ENCODE measurements around the gene DBP. TPM values are rescaled to one million over a fixed set of nuclear protein-coding genes. Genes with fewer than 3 reads are reported as not detected.

Gene DBP
- total and polyA plus RNA-seq, 2 of the 13 experiments (the other 11 are each of a cell fraction or from before 2014, with no cell fraction given) = 1.7 to 5.8 TPM

DNA sequence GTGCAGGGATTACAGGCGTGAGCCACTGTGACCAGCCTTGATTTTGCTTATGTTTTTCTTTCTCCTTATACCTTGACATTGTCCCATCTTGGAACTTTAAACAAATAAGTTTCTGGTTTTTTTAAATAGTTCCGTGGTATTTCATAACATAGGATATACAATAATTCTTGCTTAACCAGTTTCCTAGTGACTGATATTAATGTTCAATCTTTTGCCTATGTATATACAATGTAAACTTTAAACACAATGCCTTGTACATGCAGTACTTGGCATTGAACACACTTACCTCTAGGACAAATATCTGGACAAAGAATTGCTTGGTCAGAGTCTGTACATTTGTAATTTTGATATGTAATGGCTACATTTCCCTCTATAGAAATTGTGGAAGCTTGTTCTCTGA, 55.0 kb downstream of the DBP start (continued):
- TF ChIP-seq, protein P1, sequence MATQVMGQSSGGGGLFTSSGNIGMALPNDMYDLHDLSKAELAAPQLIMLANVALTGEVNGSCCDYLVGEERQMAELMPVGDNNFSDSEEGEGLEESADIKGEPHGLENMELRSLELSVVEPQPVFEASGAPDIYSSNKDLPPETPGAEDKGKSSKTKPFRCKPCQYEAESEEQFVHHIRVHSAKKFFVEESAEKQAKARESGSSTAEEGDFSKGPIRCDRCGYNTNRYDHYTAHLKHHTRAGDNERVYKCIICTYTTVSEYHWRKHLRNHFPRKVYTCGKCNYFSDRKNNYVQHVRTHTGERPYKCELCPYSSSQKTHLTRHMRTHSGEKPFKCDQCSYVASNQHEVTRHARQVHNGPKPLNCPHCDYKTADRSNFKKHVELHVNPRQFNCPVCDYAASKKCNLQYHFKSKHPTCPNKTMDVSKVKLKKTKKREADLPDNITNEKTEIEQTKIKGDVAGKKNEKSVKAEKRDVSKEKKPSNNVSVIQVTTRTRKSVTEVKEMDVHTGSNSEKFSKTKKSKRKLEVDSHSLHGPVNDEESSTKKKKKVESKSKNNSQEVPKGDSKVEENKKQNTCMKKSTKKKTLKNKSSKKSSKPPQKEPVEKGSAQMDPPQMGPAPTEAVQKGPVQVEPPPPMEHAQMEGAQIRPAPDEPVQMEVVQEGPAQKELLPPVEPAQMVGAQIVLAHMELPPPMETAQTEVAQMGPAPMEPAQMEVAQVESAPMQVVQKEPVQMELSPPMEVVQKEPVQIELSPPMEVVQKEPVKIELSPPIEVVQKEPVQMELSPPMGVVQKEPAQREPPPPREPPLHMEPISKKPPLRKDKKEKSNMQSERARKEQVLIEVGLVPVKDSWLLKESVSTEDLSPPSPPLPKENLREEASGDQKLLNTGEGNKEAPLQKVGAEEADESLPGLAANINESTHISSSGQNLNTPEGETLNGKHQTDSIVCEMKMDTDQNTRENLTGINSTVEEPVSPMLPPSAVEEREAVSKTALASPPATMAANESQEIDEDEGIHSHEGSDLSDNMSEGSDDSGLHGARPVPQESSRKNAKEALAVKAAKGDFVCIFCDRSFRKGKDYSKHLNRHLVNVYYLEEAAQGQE (IDR thresholded peaks at IDR 0.05; ENCODE audit: borderline replicate concordance in 1 of 2, low read depth in 1 of 2, low read length in 2 of 2) = no peak
- TF ChIP-seq ZEB1 (IDR thresholded peaks at IDR 0.05; ENCODE audit: insufficient replicate concordance, low read depth) (no peak), THYN1 (CRISPR knock-in tag; IDR thresholded peaks at IDR 0.05; ENCODE audit: borderline replicate concordance, low read depth) (no peak), ATF7 (IDR thresholded peaks at IDR 0.05) (no peak), ATF7 (CRISPR knock-in tag; IDR thresholded peaks at IDR 0.05) (no peak), ZBTB3 (CRISPR knock-in tag; IDR thresholded peaks at IDR 0.05; ENCODE audit: borderline replicate concordance, low read depth) (no peak)
- TF ChIP-seq, protein P2, sequence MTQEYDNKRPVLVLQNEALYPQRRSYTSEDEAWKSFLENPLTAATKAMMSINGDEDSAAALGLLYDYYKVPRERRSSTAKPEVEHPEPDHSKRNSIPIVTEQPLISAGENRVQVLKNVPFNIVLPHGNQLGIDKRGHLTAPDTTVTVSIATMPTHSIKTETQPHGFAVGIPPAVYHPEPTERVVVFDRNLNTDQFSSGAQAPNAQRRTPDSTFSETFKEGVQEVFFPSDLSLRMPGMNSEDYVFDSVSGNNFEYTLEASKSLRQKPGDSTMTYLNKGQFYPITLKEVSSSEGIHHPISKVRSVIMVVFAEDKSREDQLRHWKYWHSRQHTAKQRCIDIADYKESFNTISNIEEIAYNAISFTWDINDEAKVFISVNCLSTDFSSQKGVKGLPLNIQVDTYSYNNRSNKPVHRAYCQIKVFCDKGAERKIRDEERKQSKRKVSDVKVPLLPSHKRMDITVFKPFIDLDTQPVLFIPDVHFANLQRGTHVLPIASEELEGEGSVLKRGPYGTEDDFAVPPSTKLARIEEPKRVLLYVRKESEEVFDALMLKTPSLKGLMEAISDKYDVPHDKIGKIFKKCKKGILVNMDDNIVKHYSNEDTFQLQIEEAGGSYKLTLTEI (CRISPR knock-in tag; conservative IDR thresholded peaks at IDR 0.05) = no peak

Other genes starting within 250 kb of the DBP start
- gene KDELR1, start 245.8 kb downstream of the DBP start, total RNA-seq (2016; rRNA removed; fragmentation: Illumina TruSeq; extraction: Trizol) = 70.8 and 134 TPM in 2 replicates
- gene KDELR1, start 245.8 kb downstream of the DBP start, polyA plus RNA-seq (2011; rRNA removed) = 185 and 212 TPM in 2 replicates
- 0.02 TPM in 1 of 2 replicates, not detected in the other for gene GRIN2D, start 243.7 kb downstream of the DBP start, total RNA-seq (2016; rRNA removed; fragmentation: Illumina TruSeq; extraction: Trizol)
- gene GRIN2D, start 243.7 kb downstream of the DBP start, polyA plus RNA-seq (2011; rRNA removed) = 0.08 and 0.13 TPM in 2 replicates
- gene GRWD1, start 191.4 kb downstream of the DBP start, total RNA-seq (2016; rRNA removed; fragmentation: Illumina TruSeq; extraction: Trizol) = 46.6 and 52.3 TPM in 2 replicates
- gene GRWD1, start 191.4 kb downstream of the DBP start, polyA plus RNA-seq (2011; rRNA removed) = 10.8 and 13.4 TPM in 2 replicates
- gene KCNJ14, start 181.8 kb downstream of the DBP start, total RNA-seq (2016; rRNA removed; fragmentation: Illumina TruSeq; extraction: Trizol) = 0.17 and 0.20 TPM in 2 replicates
- 0.46 and 0.51 TPM in 2 replicates for gene KCNJ14, start 181.8 kb downstream of the DBP start, polyA plus RNA-seq (2011; rRNA removed)
- gene CYTH2, start 168.0 kb downstream of the DBP start, total RNA-seq (2016; rRNA removed; fragmentation: Illumina TruSeq; extraction: Trizol) = 9.6 and 16.5 TPM in 2 replicates
- 39.3 and 48.3 TPM in 2 replicates for gene CYTH2, start 168.0 kb downstream of the DBP start, polyA plus RNA-seq (2011; rRNA removed)
- 0.22 and 0.29 TPM in 2 replicates for gene LMTK3, start 125.5 kb downstream of the DBP start, total RNA-seq (2016; rRNA removed; fragmentation: Illumina TruSeq; extraction: Trizol)
- gene LMTK3, start 125.5 kb downstream of the DBP start, polyA plus RNA-seq (2011; rRNA removed) = 0.18 and 0.30 TPM in 2 replicates
- gene SULT2B1, start 85.2 kb downstream of the DBP start, total RNA-seq (2016; rRNA removed; fragmentation: Illumina TruSeq; extraction: Trizol) = not detected in 2 replicates
- gene SULT2B1, start 85.2 kb downstream of the DBP start, polyA plus RNA-seq (2011; rRNA removed) = 0.07 and 0.13 TPM in 2 replicates
- gene SPACA4, start 30.6 kb downstream of the DBP start, total RNA-seq (2016; rRNA removed; fragmentation: Illumina TruSeq; extraction: Trizol) = not detected in 2 replicates
- not detected in 2 replicates for gene SPACA4, start 30.6 kb downstream of the DBP start, polyA plus RNA-seq (2011; rRNA removed)
- gene FAM83E, start 22.3 kb downstream of the DBP start, total RNA-seq (2016; rRNA removed; fragmentation: Illumina TruSeq; extraction: Trizol) = 0.60 TPM in 1 of 2 replicates, not detected in the other
- 0.13 and 0.18 TPM in 2 replicates for gene FAM83E, start 22.3 kb downstream of the DBP start, polyA plus RNA-seq (2011; rRNA removed)
- 1,485 and 1,498 TPM in 2 replicates for gene RPL18, start 18.2 kb downstream of the DBP start, total RNA-seq (2016; rRNA removed; fragmentation: Illumina TruSeq; extraction: Trizol)
- 1,639 and 1,894 TPM in 2 replicates for gene RPL18, start 18.2 kb downstream of the DBP start, polyA plus RNA-seq (2011; rRNA removed)
- 11.1 and 14.4 TPM in 2 replicates for gene SPHK2, start 17.9 kb downstream of the DBP start, total RNA-seq (2016; rRNA removed; fragmentation: Illumina TruSeq; extraction: Trizol)
- gene SPHK2, start 17.9 kb downstream of the DBP start, polyA plus RNA-seq (2011; rRNA removed) = 2.9 and 4.5 TPM in 2 replicates
- gene CA11, start 8.8 kb upstream of the DBP start, total RNA-seq (2016; rRNA removed; fragmentation: Illumina TruSeq; extraction: Trizol) = 0.24 and 0.58 TPM in 2 replicates
- 0.41 and 1.4 TPM in 2 replicates for gene CA11, start 8.8 kb upstream of the DBP start, polyA plus RNA-seq (2011; rRNA removed)
- gene NTN5, start 35.6 kb upstream of the DBP start, total RNA-seq (2016; rRNA removed; fragmentation: Illumina TruSeq; extraction: Trizol) = not detected in 2 replicates
- 0.03 and 0.05 TPM in 2 replicates for gene NTN5, start 35.6 kb upstream of the DBP start, polyA plus RNA-seq (2011; rRNA removed)
- gene FUT2, start 58.6 kb upstream of the DBP start, total RNA-seq (2016; rRNA removed; fragmentation: Illumina TruSeq; extraction: Trizol) = 0.07 TPM in 1 of 2 replicates, not detected in the other
- gene FUT2, start 58.6 kb upstream of the DBP start, polyA plus RNA-seq (2011; rRNA removed) = 0.10 TPM in 1 of 2 replicates, not detected in the other
- 2.0 and 2.2 TPM in 2 replicates for gene MAMSTR, start 82.3 kb upstream of the DBP start, total RNA-seq (2016; rRNA removed; fragmentation: Illumina TruSeq; extraction: Trizol)
- 2.4 and 2.7 TPM in 2 replicates for gene MAMSTR, start 82.3 kb upstream of the DBP start, polyA plus RNA-seq (2011; rRNA removed)
- gene RASIP1, start 103.2 kb upstream of the DBP start, total RNA-seq (2016; rRNA removed; fragmentation: Illumina TruSeq; extraction: Trizol) = 0.44 and 0.49 TPM in 2 replicates
- gene RASIP1, start 103.2 kb upstream of the DBP start, polyA plus RNA-seq (2011; rRNA removed) = 0.58 and 1.1 TPM in 2 replicates
- 0.22 TPM in 1 of 2 replicates, not detected in the other for gene IZUMO1, start 109.5 kb upstream of the DBP start, total RNA-seq (2016; rRNA removed; fragmentation: Illumina TruSeq; extraction: Trizol)
- gene IZUMO1, start 109.5 kb upstream of the DBP start, polyA plus RNA-seq (2011; rRNA removed) = 0.07 and 0.16 TPM in 2 replicates
- 0.07 TPM in 2 replicates for gene FUT1, start 115.3 kb upstream of the DBP start, total RNA-seq (2016; rRNA removed; fragmentation: Illumina TruSeq; extraction: Trizol)
- gene FUT1, start 115.3 kb upstream of the DBP start, polyA plus RNA-seq (2011; rRNA removed) = 1.1 and 1.5 TPM in 2 replicates
- not detected in 2 replicates for gene FGF21, start 118.1 kb upstream of the DBP start, total RNA-seq (2016; rRNA removed; fragmentation: Illumina TruSeq; extraction: Trizol)
- gene FGF21, start 118.1 kb upstream of the DBP start, polyA plus RNA-seq (2011; rRNA removed) = 0.17 TPM in 2 replicates
- gene BCAT2, start 173.7 kb upstream of the DBP start, total RNA-seq (2016; rRNA removed; fragmentation: Illumina TruSeq; extraction: Trizol) = 2.3 and 2.5 TPM in 2 replicates
- gene BCAT2, start 173.7 kb upstream of the DBP start, polyA plus RNA-seq (2011; rRNA removed) = 3.6 TPM in 2 replicates
- gene HSD17B14, start 199.1 kb upstream of the DBP start, total RNA-seq (2016; rRNA removed; fragmentation: Illumina TruSeq; extraction: Trizol) = 0.53 and 0.58 TPM in 2 replicates
- gene HSD17B14, start 199.1 kb upstream of the DBP start, polyA plus RNA-seq (2011; rRNA removed) = 1.2 and 1.8 TPM in 2 replicates
- 4.3 and 6.0 TPM in 2 replicates for gene PLEKHA4, start 231.2 kb upstream of the DBP start, total RNA-seq (2016; rRNA removed; fragmentation: Illumina TruSeq; extraction: Trizol)
- 4.8 and 6.0 TPM in 2 replicates for gene PLEKHA4, start 231.2 kb upstream of the DBP start, polyA plus RNA-seq (2011; rRNA removed)
- 7.8 and 18.5 TPM in 2 replicates for gene PPP1R15A, start 235.0 kb upstream of the DBP start, total RNA-seq (2016; rRNA removed; fragmentation: Illumina TruSeq; extraction: Trizol)
- 15.2 and 15.6 TPM in 2 replicates for gene PPP1R15A, start 235.0 kb upstream of the DBP start, polyA plus RNA-seq (2011; rRNA removed)

Data from HepG2 (cell line).